ENCODE results near the gene NIFK.
"Not testable (repeated sequence)": the region's sequence is repeated elsewhere in the genome, so short reads cannot be mapped to it uniquely, and the experiment has no call there.

The NIFK gene

DNA sequence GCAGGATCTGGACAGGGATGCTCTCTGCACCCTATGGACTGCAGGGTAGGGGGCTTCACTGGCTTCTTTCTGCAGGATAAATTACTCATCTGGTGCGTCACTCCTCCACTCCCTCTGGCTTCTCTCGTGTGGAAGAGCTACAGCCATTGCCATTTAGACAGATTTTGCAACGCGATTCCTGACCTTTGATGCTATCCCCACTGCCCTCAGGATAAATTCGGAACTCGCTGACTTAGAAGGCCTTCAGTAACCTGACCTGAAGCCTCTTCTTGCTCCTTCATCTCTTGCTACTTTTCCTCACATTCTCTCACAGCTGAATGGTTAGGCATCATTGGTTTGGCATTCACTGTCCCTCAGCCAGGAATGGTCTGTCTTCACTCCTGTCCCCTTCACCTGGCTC, 5.3 kb downstream of the NIFK start:
- DNase-seq, result no peak

DNA sequence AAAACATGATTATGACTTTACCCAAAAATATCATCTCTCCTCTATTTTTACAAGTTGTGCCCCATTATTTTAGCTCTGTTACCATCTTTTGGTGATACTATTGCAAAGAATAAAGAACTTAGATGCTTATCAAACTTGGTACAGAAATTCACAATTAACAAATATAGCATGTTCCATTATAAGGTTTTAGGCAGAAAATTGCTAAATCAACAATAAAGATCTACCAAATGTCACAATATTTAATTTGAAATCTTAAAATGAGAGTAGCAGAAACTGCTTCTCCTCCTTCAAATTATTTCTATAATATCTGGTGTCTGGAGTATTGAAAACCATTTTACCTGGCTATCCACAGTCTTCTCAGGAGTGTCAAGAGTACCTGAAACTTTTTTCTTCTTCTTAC, 8.7 kb downstream of the NIFK start:
- DNase-seq, result no peak

DNA sequence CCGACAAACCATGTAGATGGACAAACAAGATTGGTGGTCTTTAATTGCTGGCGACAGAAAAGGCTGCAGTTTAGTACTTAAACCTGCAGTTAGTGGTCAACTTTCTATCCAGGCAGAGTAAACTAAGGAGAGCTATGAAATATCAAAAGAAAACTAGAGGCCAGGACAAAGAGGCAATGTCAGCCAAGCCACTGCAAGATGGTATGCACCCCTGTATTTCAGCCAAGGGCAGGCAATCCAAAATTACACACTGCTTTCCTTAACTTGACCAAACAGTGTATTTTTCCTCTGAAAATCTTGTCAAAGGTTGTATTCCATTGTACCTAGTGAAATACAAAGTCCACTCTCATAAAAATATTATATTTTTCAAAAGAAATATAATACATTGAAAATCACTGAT, 9.3 kb downstream of the NIFK start:
- DNase-seq, result no peak

DNA sequence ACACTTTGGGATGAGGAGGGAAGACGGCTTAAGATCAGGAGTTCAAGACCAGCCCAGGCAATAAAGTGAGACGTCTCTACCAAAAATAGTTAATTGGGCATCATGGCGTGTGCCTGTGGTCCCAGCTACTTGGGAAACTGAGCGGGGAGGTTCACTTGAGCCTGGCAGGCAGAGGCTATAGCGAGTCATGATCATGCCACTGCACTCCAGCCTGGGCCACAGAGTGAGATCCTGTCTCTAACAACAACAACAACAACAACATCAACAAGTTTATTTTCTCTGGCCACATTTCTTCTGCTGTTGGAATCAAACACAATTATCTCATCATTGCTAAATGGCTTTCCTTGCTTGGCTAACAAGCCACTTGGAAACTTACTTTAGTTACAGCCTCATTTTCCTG, 13.4 kb downstream of the NIFK start:
- DNase-seq, result no peak

DNA sequence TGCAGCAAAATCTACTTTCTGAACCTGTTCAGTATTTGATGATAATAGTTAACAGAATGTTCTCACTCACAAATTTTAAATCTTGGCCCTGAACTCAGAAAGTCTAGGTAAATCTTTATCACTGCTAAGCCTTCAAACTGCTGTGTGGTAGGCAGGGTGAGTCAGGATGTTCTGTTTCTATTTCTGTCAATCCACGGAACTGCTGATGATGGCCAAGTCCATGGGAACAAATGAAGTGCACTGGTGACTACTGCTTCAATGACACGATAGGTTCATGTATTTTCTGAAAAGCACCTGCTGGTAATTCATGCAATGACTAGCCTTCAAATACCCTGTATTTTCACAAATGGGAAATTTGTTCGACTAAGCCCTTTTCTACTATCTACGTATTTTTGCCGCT, 14.2 kb downstream of the NIFK start:
- no peak for DNase-seq

DNA sequence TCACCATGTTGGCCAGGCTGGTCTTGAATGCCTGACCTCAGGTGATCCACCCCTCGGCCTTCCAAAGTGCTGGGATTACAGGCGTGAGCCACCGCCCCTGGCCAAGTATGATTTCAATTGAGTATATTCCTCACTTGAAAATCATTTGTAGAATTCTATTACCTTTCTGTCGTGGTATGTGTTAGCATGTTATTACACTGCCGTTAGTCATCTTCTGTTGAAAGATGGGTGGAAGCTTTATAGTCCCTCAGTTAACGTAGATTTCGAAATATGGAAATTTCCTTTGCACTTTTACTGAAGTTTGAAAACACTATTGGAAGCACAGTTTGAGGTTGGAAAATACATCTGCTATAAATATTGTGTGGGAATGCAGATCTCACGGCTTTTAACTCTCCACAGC, 14.7 kb downstream of the NIFK start:
- no peak for DNase-seq

DNA sequence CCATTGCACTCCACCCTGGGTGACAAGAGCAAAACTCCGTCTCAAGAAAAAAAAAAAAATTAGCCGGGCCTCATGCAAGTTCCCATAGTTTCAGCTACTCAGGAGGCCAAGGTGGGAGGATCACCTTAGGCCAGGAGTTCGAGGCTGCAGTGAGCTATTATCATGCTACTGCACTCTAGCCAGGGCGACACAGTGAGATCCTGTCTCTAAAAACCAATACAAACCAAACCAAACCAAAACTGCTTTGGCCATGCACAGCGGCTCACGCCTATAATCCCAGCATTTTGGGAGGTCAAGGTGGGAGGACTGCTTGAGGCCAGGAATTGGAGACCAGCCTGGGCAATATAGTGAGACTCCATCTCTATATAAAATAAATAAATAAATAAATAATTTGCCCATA, 19.1 kb downstream of the NIFK start:
- DNase-seq, result no peak

DNA sequence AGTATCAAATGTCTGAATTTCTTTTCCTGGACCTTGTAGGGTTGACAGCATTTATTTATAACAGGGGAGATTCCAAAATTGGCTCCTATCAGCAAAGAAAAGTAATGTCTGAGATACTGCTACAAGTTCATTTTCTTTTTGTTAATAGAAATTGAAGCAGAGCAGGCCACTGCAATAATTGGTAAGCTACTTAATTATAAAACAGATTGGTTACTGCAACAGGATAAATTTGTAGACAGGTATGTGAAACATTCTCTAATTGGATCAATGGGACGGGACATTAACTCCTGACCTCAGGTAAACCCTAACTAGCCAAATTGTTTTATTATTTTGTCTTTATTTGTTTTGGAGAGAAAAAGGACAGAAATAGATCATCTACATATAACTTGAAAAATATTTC, 20.5 kb downstream of the NIFK start:
- no peak for DNase-seq

DNA sequence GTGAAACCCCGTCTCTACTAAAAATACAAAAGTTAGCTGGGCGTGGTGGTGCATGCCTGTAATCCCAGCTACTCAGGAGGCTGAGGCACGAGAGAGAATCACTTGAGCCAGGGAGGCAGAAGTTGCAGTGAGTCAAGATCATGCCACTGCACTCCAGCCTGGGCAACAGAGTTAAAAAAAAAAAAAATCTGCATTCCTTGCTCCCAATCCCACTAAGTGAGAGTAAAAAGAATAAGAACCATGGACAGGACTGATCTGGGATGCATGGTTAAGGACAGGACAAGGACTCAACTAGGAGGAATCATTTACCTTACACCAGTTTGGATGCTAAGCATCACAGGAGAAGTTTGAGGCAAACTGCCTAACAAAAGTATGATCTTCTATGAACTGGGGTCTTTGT, 25.2 kb downstream of the NIFK start:
- DNase-seq, result not testable (repeated sequence)

DNA sequence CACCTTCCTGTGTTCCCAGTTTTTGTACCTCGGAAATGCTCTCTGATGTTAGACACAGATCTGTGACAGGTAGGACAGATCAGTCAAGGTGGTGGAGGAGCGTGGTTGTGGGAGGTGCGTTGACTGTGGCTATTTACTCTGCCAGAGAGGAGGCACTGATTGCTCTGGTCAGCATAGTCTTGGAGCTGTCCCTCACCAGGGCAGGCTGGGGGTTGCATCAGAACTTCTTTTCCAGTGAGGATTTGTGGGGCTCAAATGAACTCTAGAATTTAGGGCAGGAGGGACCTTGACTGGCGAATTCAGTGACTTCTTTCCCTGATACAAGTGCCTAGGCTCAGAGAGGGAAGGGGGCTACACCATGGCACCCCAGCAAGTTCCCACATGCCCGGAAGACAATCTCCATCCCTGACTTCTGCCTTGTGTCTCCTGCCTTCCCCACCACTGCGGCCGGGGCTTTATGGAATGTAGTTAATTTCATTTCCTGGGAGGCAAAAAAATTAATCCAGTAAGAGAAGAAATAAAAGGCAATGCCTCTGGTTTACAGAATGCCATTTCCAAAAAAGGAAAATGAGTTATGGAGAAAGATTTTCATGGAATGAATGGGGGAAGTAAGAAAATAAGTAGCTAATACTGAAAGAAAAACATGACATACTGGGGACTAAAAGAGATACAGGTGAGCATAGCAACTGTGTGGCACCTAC, 26.1 kb downstream of the NIFK start:
- no peak for DNase-seq

DNA sequence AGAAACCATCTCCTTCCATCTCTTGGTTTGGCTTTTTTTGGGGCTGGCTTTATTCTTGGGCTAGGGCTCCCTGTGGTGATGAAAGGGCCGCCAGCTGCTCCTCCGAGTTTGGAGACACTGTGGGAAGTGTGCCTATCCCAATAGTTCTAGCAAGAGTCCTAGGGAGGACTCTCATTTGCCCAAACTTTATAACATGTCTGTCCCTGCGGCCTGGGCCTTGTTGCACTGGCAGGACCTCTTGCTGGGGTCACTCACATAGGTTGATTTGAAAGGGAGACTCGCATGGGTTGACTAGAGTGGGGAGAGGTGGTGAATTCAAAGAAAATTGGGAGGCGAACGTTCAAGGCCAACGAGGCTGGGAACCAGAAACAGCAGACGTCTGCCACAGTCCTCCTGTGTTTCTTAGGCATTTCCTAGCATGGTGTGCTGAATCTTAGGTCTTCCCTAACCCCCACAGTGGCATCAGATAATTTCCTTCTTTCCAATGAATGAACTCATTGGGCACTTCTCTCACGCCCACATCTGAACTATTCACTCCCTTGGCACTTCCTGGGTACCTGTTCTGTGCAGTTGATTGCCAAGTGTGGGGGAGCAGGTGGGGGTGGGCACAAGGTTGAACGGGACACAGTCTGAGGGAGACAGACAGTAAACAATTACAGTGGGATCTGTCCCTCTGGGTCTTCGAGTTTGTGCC, 26.8 kb downstream of the NIFK start:
- DNase-seq, result no peak

DNA sequence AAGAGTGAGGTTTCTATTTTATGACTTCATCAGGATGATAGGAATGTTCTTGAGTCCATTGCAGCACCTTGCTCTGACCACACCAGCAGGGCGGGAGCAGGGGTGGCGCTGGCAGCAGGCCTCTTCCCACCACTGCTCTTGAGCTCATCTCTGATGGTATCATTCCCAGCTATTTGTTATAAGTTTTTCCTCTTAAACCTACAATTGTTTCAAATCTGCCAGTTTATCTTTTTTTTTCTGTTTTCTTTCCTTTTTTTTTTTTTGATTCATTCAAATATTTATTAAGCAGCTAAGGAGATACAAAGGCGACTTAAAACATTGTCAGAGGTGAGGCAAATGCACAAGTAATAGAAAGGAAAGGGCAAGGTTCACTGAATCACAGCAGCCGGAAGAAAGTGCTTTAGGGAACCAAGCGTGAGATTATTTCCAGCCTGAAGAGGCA, 28.7 kb downstream of the NIFK start:
- no peak for DNase-seq

DNA sequence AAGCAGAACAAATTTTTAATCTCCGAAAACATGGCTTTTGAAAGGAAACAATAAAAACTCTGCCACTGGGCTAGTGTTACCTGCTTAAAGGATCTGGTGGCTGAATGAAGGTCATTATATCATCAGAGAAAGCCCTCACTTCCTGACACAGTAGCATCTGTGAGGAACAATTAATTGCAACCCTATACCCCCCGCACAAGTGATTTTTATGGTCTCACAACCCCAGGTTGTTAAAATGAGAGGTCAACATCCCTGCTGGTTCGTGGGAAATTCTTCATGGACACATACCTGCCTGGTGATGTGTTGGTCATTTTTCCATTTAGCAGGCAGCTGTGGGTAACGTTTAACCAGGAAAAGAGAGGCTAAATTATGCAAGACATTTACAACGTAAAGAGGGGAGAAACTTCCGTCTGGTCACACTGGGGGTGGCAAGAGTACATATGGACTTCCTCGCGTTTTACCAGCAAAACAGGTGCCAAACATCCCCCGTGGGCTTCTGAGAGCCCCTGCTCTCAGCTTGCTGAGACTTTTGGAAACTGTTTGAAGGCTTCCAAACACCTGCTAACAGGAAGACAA, 29.2 kb downstream of the NIFK start:
- no peak for DNase-seq

DNA sequence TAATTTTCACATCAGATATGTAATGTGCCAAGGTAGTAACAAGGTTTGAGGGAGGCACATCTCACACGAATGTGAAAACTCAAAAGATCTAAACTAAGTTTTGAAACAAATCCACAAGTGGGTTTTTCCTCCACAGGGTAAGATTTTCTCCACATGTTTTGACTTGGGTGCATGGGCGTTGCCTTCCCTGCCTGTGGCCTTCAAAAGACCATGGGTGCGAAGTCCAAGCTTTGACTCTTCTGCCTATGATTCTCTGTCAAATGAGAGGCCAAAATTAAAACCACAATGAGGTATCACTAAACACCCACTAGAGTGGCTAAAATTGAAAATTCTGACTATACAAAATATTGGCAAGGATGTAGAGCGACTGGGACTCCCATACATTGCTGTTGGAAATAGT, 30.7 kb downstream of the NIFK start:
- no peak for DNase-seq

DNA sequence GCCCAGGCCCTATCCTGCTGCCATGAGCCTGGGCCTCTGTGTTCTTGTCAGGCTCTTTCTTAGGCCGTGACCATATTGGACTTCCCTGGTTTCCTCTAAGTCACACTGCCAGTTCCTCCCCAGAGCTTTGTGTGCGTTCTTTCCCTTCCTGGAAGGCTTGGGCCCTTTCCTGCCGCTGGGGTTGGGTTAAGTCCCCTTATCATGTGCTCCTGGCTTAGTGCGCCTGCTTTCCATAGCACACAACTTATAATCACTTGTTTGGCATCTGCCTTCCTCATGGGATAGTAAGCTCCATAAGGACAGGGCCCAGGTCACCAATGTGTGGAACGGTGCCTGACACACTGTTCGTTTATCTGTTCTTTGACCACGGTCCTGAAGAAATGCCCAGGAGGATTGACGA, 31.3 kb downstream of the NIFK start:
- DNase-seq, result no peak

DNA sequence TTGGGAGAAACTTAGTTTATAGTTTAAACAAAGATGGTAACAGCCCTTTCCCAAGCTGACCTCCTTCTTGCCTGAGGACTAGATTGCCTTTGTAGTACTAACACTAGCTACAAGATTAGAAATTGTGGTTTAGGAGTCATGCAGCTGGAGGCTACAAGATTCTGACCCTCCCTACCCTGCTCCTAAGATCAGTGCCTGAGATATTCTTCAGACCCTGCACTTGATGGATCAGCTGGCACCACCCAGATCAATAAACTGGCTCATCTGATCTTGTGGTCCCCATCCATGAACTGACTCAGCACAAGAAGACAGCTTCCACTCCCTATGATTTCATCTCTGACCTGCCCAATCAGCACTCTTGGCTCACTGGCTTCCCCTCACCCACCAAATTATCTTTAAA, 34.9 kb downstream of the NIFK start:
- not testable (repeated sequence) for DNase-seq

DNA sequence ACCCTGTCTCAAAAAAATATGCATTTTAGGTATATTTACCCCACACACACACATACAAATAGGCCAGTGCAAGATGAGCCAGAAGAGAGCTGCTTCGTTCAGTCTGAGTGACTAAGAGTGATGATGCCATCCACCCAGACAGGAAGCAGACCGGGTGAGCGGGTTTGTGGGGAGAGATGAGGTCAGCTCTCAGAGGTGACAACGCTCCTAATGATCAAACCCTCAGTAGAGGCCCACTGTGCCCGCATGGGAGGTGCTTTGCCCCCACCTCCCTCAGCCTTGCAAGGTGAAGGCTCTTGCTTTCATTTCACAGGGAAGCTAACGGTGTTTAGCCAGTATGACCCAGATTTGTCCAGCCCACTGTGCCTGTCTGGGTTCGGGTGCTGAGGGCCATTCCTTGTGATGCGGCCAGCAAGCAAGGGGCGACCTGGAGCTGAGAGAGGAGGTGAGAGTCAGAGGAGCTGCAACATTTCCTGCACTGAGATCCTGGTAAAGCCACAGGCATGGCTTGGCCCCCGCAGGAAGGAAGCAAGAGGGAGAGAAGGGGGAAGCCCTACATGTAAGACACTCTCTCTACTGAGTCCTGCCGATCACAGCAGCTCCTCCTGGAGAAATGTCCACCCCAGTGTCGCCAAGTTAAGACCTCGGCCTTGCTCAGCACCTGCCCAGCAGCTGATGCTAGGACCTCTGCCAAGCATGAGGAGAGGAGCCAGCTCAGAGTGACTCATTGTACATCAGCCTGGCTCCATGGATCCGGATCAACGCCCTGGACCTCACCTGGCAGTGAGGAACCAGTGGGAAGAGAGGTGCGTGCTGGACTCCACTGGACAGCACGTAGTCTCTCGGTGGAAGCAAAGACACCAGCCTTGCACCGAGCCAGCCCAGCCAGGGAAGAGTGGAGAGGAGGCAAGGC, 37.0 kb downstream of the NIFK start:
- no peak for DNase-seq

DNA sequence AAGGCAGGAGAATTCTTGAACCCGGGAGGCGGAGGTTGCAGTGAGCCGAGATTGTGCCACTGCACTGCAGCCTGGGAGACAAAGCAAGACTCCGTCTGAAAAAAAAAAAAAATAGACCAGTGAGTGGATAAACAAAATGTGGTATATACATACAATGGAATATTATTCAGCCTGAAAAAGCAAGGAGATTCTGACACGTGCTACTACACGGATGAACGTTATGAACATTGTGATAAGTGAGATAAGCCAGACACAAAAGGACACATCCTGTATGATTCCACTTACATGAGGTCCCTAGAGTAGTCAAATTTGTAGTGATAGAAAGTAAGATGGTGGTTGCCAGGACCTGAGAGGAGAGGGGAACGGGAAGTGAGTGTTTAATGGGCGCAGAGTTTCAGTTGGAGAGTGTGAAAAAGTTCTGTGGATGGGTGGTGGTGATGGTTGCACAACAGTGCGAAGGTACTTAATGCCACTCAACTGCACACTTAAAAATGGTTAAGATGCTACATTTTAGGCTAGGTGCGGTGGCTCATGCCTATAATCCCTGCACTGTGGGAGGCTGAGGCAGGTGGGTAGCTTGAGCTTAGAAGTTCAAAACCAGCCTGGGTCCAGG, 38.3 kb downstream of the NIFK start:
- no peak for DNase-seq

DNA sequence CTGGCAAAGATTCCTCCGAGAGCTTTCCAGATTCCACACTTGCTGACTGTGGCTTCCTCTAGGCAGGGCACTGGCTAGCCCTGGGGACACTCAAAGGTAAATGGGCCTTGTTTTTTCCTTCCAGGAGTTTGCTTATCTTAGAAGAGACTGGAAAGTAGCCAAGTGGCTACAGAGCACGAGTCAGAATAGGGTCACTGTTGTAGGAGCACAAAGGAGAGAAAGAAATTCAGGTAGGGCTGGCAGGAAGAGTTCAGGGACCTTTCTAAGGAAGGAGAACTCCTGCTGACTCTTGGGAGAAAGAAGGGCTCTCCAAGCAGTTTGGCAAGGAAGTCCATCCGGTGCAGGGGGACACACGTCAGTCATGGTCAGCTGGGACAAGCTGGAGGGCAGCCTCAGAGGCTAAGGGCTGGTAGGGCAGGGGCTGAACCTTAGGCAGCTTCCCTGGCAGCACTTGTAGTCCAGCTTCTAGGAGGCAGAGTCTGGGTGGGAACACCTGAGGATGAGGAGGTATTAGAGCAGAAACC, 39.5 kb downstream of the NIFK start:
- no peak for DNase-seq

DNA sequence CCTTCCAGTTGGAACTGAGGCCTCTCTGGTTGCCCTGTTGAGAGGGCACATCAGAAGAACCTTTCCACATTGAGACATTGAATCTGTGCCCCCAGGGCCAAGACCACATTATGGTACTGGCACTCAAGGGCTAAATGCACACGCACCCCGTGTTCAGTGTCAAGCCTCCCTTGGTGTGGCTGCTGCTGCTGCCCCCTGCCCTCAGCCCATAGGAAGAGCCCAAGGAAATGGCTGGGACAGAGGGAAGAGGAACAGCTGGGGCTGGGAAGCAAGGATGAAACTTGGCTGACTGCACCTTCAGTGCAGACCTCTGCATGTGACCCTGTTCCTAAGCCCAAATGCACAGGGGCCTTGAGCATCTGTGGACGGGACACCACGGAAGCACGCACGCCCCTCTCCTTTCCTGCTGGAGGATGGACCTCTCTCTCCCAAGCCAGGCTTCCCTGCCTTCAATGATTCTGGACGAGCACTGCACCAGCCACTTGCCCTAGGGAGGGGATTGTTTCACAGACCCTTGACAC, 40.2 kb downstream of the NIFK start:
- DNase-seq, result no peak

DNA sequence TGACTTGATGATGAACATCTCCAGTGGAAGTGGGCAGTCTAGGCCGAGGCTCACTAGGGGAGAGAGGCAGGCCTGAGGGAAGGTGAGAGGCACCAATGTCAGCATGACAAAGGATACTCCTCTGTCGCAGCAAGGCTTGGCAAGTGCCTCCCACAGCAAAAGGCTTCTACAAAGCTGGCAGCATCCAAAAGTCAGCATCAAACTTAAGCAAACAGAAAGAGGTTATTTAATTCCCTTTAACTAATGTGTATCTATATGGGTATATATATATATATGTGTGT, 41.6 kb downstream of the NIFK start:
- DNase-seq, result no peak

DNA sequence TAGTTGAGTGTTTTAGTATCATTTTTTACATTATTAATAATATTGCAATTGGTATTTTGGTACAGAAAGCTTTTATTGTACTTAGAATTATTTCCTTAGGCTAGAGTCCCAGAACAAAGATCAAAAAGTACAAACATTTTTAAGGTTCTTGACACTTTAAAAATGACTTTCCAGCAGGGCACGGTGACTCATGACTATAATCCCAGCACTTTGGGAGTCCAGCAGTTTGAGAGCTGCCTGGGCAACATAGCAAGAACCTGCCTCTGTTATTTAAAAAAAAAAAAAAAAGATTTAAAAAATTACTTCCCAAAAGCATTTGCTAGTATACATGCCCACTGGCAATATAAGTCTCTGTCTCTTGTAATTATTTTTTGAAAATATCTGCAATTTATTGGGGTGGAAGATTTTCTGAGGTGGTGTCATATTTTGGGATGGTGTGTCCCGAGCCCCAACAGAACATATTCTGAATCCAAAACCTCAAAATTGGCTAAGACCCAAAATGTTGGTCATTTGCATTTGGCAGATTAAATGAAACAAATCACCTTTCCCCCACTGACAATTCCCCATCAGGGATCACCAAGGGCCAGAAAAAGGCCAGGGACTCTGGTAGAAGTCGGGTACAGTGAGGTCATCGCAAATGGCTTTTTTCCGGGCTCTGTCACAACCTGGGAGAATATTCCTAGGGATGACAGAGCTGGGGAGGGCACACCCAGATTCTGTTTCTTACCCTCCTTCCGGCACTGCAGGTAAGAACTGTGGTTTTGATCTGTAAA, 42.1 kb downstream of the NIFK start:
- no peak for DNase-seq

All from NCI-H1417 treated with DMSO at 0.1 percent for 48 hours (cell line).